OCI-LY3 (cell line): ENCODE data around the gene XRCC4.

Source experiments
- H2AFZ ChIP-seq: fragments of 200-600, 300-600 bp; shearing (Covaris generic); 2 replicates; pipeline ENCODE4 v1.6.0; 2014; ENCODE audit warnings: antibody characterized with exemption, low read depth, low read length
- H3K27ac ChIP-seq: fragments of 200-600, 300-600 bp; sonication (generic); 2 replicates; pipeline ENCODE4 v1.5.1; 2014; ENCODE audit warnings: mild to moderate bottlenecking, low read length, moderate library complexity, mixed read lengths
- H3K27me3 ChIP-seq: fragments of 200-600, 300-600 bp; sonication (generic); 2 replicates; pipeline ENCODE4 v1.6.1; 2014; ENCODE audit warnings: low read depth, low read length, mixed read lengths
- H3K36me3 ChIP-seq: fragments of 200-600, 300-600 bp; sonication (generic); replicated peaks from 2 replicates; pipeline ENCODE3; 2014; ENCODE audit warnings: low read depth, low read length, mixed read lengths
- H3K4me1 ChIP-seq: fragments of 300-600, 200-600 bp; sonication (generic); 2 replicates; pipeline ENCODE4 v1.6.1; 2014; ENCODE audit warnings: low read length, mixed read lengths
- H3K4me2 ChIP-seq: fragments of 200-600, 300-600 bp; sonication (generic); 2 replicates; pipeline ENCODE4 v1.6.1; 2014; ENCODE audit warnings: low read length, mixed read lengths
- H3K4me3 ChIP-seq: fragments of 300-600, 200-600 bp; sonication (generic); 2 replicates; pipeline ENCODE4 v1.5.1; 2014; ENCODE audit warnings: antibody characterized with exemption, mild to moderate bottlenecking, low read length, moderate library complexity
- H3K79me2 ChIP-seq: fragments of 300-600, 200-600 bp; shearing (Covaris generic); 2 replicates; pipeline ENCODE4 v1.6.1; 2014; ENCODE audit warnings: mild to moderate bottlenecking, low read length, mixed read lengths
- H3K9ac ChIP-seq: fragments of 300-600, 200-600 bp; shearing (Covaris generic); 2 replicates; pipeline ENCODE4 v1.6.0; 2014; ENCODE audit warnings: mild to moderate bottlenecking, low read length, moderate library complexity
- H3K9me3 ChIP-seq: fragments of 200-600, 300-600 bp; shearing (Covaris generic); 2 replicates; pipeline ENCODE4 v1.6.1; 2014; ENCODE audit warnings: low read length, mixed read lengths; ENCODE audit not compliant: insufficient read depth
- H4K20me1 ChIP-seq: fragments of 200-600, 300-600 bp; sonication (generic); 2 replicates; pipeline ENCODE4 v1.6.1; 2016; ENCODE audit warnings: low read length, mixed read lengths; ENCODE audit not compliant: insufficient read depth
- EZH2phosphoT487 ChIP-seq: fragments of 200-600 bp; shearing (Covaris generic); IDR thresholded peaks from 2 replicates; pipeline ENCODE4 v1.6.1; 2018; ENCODE audit warnings: antibody characterized with exemption, mixed run types, low read depth
- TF ChIP-seq, protein P1 (sequence below): fragments of 200-600, 300-600 bp; sonication (generic); IDR thresholded peaks from 2 replicates; pipeline ENCODE4 v1.5.1; 2014; ENCODE audit warnings: antibody characterized with exemption, low read length, low read depth

Gene XRCC4

GRCh38 chr5:83374547-83374946 lies 297.2 kb downstream of the XRCC4 start:
- Histone ChIP-seq H3K36me3 (no peaks in the 10 kb centered on the region), H2AFZ (no peak overlapping the region), H3K9ac (no peak overlapping the region), H3K4me3 (no peak overlapping the region), H3K27me3 (no peaks in the 10 kb centered on the region), H3K27ac (no peak overlapping the region), H4K20me1 (no peaks in the 10 kb centered on the region), H3K9me3 (no peaks in the 10 kb centered on the region), H3K4me1 (no peaks in the 10 kb centered on the region), H3K4me2 (no peak overlapping the region), H3K79me2 (no peaks in the 10 kb centered on the region)
- TF ChIP-seq, protein P1, sequence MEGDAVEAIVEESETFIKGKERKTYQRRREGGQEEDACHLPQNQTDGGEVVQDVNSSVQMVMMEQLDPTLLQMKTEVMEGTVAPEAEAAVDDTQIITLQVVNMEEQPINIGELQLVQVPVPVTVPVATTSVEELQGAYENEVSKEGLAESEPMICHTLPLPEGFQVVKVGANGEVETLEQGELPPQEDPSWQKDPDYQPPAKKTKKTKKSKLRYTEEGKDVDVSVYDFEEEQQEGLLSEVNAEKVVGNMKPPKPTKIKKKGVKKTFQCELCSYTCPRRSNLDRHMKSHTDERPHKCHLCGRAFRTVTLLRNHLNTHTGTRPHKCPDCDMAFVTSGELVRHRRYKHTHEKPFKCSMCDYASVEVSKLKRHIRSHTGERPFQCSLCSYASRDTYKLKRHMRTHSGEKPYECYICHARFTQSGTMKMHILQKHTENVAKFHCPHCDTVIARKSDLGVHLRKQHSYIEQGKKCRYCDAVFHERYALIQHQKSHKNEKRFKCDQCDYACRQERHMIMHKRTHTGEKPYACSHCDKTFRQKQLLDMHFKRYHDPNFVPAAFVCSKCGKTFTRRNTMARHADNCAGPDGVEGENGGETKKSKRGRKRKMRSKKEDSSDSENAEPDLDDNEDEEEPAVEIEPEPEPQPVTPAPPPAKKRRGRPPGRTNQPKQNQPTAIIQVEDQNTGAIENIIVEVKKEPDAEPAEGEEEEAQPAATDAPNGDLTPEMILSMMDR = no peak
- no peak for TF ChIP-seq EZH2phosphoT487

GRCh38 chr5:83375049-83375745 lies 297.9 kb downstream of the XRCC4 start:
- Histone ChIP-seq H3K9ac (no peak overlapping the region), H3K4me3 (no peak overlapping the region), H2AFZ (no peak overlapping the region), H3K4me1 (no peaks in the 10 kb centered on the region), H3K27me3 (no peaks in the 10 kb centered on the region), H3K27ac (no peak overlapping the region), H3K36me3 (no peaks in the 10 kb centered on the region), H3K9me3 (no peaks in the 10 kb centered on the region), H3K79me2 (no peaks in the 10 kb centered on the region), H4K20me1 (no peaks in the 10 kb centered on the region), H3K4me2 (no peak overlapping the region)
- no peak for TF ChIP-seq EZH2phosphoT487
- TF ChIP-seq, protein P1 = no peak

- Histone ChIP-seq H2AFZ (no peak overlapping the region), H3K79me2 (no peaks in the 10 kb centered on the region), H3K4me1 (no peaks in the 10 kb centered on the region), H3K27me3 (no peaks in the 10 kb centered on the region), H3K36me3 (no peaks in the 10 kb centered on the region), H3K4me3 (no peak overlapping the region), H3K9me3 (no peaks in the 10 kb centered on the region), H3K27ac (no peak overlapping the region), H3K9ac (no peak overlapping the region), H3K4me2 (no peak overlapping the region), H4K20me1 (no peaks in the 10 kb centered on the region)
- no peak for TF ChIP-seq EZH2phosphoT487
- TF ChIP-seq, protein P1 = no peak
Observed at GRCh38 chr5:83376461-83376860, 299.1 kb downstream of the XRCC4 start.

DNA sequence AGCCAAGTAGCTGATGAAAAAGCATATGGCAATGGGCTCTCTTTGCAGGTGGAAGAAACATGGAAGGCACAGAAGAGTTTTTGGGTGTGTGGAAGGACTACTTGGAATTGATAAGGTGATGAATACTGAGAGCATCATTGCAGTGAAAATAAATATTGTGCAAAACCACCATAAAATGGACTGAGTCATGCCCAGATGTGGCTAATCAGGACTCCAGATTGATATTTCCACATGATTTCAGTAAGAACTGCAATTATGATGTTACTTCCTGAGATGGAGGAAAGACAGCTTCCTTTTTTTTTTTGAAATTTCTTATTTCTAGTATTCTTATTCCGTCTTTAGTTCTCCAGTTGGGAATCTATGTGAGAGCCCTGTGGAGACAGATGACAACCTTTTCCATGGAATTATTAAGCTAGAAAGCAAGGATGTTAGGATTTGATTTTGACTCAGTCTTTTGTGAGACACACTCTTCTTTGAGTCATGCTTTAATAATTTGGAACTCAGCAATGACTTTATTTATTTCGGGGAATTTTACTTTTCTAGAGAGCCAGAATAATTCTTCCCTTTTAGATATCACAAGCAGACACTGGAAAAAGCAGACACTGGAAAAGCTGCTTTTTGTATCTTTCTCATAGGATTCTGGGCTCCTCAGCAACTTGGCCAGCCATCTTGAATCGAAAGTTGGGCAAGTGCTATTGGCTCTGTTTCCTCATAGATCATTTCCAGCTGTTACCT lies 300.0 kb downstream of the XRCC4 start:
- no peak overlapping the region for H2AFZ ChIP-seq
- no peak overlapping the region for H3K4me3 ChIP-seq
- no peaks in the 10 kb centered on the region for H4K20me1 ChIP-seq
- TF ChIP-seq EZH2phosphoT487 = no peak
- TF ChIP-seq, protein P1 = no peak
- no peaks in the 10 kb centered on the region for H3K9me3 ChIP-seq
- H3K9ac ChIP-seq = no peak overlapping the region
- H3K4me1 ChIP-seq = no peaks in the 10 kb centered on the region
- no peaks in the 10 kb centered on the region for H3K27me3 ChIP-seq
- H3K79me2 ChIP-seq = no peaks in the 10 kb centered on the region
- H3K4me2 ChIP-seq = no peak overlapping the region
- no peaks in the 10 kb centered on the region for H3K36me3 ChIP-seq
- H3K27ac ChIP-seq = no peak overlapping the region
